ENCODE data around the gene CAPN2.

Gene CAPN2

DNA sequence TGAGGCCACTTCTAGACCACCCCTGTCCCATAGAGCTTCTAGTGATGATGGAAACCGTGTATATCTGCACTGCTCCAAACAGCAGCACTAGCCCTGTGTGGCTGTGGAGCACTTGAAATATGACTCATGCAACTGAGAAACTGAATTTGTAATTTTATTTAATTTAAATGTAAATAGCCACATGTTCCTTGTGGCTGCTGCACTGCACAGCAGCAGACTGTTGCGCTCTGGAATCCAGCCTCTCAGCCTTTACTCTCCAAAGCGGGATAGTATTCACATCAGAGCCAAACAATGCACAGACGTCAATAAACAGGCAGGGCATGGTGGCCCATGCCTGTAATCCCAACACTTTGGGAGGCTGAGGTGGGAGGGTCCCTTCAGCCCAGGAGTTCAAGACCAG is 12.0 kb downstream of the CAPN2 start:
- Mint-ChIP-seq H3K27me3 (ENCODE audit: low read depth) (no peaks in the 10 kb centered on the region), H3K4me1 (peaks cover 42% of the 10 kb centered on the region), H3K4me3 (no peak overlapping the region), H3K27ac (peak overlapping the region in 2 of 3 experiments; percentile 15 to 26), H3K9me3 (no peaks in the 10 kb centered on the region), H3K36me3 (ENCODE audit: low read depth) (peaks cover 65% of the 10 kb centered on the region)
- TF ChIP-seq, protein P1, sequence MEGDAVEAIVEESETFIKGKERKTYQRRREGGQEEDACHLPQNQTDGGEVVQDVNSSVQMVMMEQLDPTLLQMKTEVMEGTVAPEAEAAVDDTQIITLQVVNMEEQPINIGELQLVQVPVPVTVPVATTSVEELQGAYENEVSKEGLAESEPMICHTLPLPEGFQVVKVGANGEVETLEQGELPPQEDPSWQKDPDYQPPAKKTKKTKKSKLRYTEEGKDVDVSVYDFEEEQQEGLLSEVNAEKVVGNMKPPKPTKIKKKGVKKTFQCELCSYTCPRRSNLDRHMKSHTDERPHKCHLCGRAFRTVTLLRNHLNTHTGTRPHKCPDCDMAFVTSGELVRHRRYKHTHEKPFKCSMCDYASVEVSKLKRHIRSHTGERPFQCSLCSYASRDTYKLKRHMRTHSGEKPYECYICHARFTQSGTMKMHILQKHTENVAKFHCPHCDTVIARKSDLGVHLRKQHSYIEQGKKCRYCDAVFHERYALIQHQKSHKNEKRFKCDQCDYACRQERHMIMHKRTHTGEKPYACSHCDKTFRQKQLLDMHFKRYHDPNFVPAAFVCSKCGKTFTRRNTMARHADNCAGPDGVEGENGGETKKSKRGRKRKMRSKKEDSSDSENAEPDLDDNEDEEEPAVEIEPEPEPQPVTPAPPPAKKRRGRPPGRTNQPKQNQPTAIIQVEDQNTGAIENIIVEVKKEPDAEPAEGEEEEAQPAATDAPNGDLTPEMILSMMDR (IDR thresholded peaks at IDR 0.05; ENCODE audit: unreplicated experiment in 3 of 3) = no peak

DNA sequence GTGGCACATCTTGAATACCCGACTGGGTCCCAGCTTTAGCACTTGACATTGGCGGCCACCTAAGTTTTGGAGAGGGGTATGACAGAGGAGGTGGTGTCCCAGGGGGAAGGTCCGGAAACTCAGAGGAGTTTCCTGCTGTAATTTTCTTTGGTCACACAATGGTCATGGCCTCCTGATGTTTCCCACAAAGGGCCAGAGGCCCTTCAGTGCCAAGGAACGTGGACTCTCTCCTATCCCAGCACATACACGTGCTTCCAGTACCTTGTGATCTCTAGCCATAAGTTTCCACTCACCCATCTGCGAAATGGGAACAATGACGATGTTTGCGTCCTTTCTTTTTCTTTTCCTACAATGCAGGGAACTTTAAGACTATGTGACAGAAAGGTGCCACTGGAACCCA is 13.2 kb downstream of the CAPN2 start:
- TF ChIP-seq, protein P1 (IDR thresholded peaks at IDR 0.05; ENCODE audit: unreplicated experiment in 3 of 3) = no peak
- H3K27ac Mint-ChIP-seq = peak overlapping the region; percentile 97 to 99 (median 98)
- no peak overlapping the region for H3K4me3 Mint-ChIP-seq
- H3K4me1 Mint-ChIP-seq = peaks cover 50% of the 10 kb centered on the region
- H3K27me3 Mint-ChIP-seq (ENCODE audit: low read depth) = no peaks in the 10 kb centered on the region
- H3K36me3 Mint-ChIP-seq (ENCODE audit: low read depth) = peaks cover 63% of the 10 kb centered on the region
- H3K9me3 Mint-ChIP-seq = no peaks in the 10 kb centered on the region

DNA sequence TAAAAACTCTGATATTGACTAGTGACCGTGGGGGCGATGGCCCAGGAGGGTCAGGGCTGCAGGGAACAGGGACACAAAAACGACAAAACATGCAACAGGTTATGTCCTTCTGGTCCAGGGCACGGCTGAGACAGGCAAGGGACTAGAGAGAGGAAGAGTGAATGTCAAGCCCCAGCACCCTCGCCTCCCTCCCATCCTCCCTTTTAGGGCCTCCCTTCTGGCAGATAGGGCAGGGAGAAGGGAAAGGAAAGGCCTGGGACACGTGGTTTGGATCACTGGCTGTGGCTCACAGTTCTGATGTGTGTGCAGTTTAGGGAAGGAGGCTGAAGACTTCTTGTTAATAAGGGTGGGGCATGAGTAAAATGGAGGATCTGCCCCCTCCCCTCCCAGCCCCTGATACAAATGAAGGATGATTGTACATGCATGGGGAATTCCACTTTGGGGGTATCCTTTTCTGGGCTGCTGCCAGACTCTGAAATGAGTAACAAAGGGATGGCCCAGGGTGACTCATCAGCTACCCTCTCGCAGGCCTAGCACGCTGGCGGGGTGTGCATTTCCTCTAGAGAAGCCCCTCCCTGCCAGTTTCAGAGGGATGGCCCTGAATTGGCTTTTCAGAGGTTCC is 14.2 kb downstream of the CAPN2 start:
- Mint-ChIP-seq H3K27me3 (ENCODE audit: low read depth) (no peaks in the 10 kb centered on the region), H3K4me3 (peak overlapping the region; percentile 0 to 59 (median 45)), H3K36me3 (ENCODE audit: low read depth) (peaks cover 62% of the 10 kb centered on the region), H3K27ac (peak overlapping the region; percentile 97 to 99 (median 98)), H3K4me1 (peaks cover 54% of the 10 kb centered on the region), H3K9me3 (no peaks in the 10 kb centered on the region)
- TF ChIP-seq, protein P1 (IDR thresholded peaks at IDR 0.05; ENCODE audit: unreplicated experiment in 3 of 3) = no peak

DNA sequence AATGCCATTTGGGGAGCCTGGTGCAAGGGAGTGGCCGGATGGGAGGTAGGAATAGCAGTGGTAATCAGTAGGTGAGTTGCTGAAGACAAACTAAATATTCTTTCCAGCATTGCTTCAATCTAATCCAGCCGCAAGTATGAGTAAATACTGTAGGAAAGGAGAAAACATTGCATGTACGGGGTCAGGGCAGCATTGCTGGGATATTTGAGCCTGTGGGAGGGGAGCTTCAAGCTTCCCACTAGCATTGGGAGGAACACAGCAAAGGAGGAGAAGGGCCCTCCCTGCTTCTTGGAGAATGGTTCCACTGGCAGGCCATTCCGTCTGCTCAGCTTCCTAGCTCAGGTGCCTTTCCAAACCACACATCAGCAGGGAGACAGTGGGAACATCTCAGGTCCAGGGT is 15.2 kb downstream of the CAPN2 start:
- peak overlapping the region; percentile 12 to 28 (median 13) for H3K4me3 Mint-ChIP-seq
- TF ChIP-seq, protein P1 (IDR thresholded peaks at IDR 0.05; ENCODE audit: unreplicated experiment in 3 of 3) = no peak
- peak overlapping the region; percentile 97 to 99 (median 98) for H3K27ac Mint-ChIP-seq
- H3K4me1 Mint-ChIP-seq = peaks cover 65% of the 10 kb centered on the region
- no peaks in the 10 kb centered on the region for H3K9me3 Mint-ChIP-seq
- peaks cover 59% of the 10 kb centered on the region for H3K36me3 Mint-ChIP-seq (ENCODE audit: low read depth)
- H3K27me3 Mint-ChIP-seq (ENCODE audit: low read depth) = peaks cover 3% of the 10 kb centered on the region

DNA sequence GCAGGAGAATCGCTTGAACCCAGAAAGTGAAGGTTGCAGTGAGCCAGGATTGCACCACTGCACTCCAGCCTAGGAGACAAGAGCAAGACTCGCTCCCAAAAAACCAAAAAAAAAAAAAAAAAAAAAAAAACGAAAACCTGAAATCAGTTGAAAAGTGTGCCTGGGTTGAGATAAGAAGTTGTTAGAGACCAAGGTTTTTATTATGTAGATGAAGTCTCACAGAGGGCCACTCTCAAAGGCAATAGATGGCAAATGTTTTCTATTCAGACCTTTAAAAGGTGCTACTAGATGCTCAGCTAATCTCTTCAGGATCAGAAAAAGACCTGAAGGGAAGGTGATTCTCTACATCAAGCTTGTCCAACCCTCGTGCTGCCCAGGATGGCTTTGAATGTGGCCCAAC is 17.6 kb downstream of the CAPN2 start:
- Mint-ChIP-seq H3K9me3 (no peaks in the 10 kb centered on the region), H3K4me1 (peaks cover 83% of the 10 kb centered on the region), H3K4me3 (no peak overlapping the region), H3K36me3 (ENCODE audit: low read depth) (peaks cover 47% of the 10 kb centered on the region), H3K27ac (peak overlapping the region; percentile 95 to 97 (median 97)), H3K27me3 (ENCODE audit: low read depth) (peaks cover 3% of the 10 kb centered on the region)
- TF ChIP-seq, protein P1 (IDR thresholded peaks at IDR 0.05; ENCODE audit: unreplicated experiment in 3 of 3) = no peak
